HG02870 (cell line): ENCODE results near the gene SDCBP2.
A peak's percentile ranks its signal among the peaks of the same experiment; 100 is the strongest.

Source experiments
- ATAC-seq: cut with Tn5 transposase; IDR thresholded peaks from one replicate; pipeline ENCODE4 v1.9.1; 2021; ENCODE audit warnings: mild to moderate bottlenecking, moderate library complexity; ENCODE audit not compliant: unreplicated experiment

The SDCBP2 gene, protein sequence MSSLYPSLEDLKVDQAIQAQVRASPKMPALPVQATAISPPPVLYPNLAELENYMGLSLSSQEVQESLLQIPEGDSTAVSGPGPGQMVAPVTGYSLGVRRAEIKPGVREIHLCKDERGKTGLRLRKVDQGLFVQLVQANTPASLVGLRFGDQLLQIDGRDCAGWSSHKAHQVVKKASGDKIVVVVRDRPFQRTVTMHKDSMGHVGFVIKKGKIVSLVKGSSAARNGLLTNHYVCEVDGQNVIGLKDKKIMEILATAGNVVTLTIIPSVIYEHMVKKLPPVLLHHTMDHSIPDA

DNA sequence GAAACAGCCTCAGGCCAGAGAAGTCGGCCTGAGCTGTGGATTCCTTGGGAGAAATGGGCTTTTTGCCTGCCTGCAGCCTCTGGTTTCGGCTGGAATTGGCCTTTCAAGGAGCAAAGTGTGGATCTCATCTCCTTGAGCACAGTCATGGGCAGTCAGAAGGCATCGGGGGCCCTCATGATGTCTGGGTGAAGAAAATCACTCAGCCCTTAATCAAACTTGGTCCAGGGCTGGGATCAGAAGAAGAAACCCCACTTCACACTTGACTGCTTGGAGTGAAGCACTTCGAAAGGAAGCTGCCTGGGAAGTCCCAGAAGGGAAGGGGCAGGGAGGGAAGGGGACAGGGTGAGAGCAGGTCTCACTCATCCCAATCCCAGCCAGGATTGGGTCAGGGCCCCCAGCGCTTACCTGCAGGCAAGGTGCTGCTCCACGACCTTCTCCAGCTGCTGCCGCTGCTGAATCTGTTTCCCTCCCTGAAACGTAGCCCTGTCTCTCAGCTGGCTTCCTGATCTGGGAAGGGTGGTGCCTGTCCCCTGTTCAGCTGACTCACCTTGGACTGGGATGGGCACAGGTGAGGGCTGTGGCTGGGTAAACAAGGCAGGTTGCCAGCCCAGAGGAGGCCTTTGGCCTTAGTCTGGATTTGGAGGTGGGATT is at the start of gene SDCBP2:
TSS of gene SDCBP2 (minus strand) at position 460 of the 651 bp plus-strand sequence. CDS start 8,723 bp downstream, outside the sequence.
- no peak for ATAC-seq

DNA sequence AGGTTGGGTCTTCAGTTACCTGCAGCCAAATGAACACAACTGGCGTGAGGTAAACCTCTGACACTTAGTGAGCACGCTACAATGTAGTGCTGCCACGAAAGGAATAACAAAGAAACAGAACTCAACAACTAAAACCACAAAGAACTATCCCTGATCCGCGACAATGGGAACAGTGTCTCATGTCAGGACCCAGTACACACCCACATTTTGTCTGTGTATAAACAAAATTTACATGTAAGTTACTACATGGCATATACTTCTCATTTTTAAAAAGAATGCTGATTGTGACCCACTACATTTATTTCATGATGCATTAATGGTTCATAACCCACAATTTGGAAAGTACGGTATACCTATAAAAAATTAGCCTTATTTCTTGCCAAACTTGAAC is 49.8 kb upstream of the SDCBP2 start:
- no peak for ATAC-seq

DNA sequence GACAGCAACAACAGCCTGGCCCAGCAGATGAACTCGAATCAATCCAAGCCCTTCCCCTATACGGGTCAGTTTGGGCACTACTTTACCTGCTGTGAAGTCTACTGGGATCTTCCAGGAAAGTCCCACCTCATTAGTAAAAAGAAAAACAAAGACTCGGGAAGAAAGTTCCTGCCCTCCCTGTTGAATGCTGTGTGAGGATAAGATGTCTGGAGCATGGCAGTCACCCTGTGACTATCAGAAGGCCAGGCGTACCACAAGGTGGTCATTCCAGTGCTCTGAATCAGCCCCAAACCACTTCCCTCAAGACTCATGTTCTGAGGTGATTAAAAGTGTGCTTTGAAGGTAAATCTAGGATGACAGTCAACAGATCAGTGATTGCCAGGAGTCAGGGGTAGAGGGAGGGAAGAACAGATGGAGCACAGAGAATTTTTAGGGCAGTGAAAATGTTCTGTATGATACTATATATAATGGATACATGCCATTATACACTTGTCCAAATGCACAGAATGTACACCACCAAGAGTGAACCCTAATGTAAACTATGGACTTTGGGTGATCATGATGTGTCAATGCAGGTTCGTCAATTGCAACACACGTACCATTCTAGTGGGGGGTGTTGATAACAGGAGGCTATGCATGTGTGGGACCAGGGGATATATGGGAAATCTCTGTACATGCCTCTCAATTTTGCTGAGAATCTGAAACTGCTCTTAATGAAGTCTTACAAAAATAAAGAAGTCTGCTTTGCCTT is 49.2 kb upstream of the SDCBP2 start:
- ATAC-seq = no peak

DNA sequence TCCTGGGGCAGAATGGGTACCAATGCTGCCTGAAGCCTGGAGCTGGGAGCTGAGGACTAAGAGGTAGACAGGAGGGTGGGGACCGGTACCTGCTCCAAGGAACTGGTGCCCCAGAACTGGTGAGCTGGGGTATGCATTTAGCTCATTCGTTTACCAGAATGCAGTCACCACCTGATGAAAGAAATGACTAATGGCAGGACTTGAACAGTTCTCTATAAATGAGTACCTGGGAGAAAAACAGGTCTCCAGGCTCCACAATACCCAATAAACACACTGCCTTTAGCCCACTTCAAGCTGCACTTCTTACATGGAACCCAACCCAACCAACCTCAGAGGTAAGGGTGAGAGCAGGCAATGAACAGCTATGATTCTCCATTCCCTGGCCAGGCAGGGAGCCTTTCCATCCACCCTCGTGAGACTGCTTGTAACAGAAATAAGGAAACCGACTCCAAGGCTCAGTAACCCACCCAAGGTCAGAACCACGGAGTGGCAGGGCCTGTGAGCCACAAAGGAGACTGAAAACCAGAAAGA is 48.5 kb upstream of the SDCBP2 start:
- peak; percentile 61 for ATAC-seq

DNA sequence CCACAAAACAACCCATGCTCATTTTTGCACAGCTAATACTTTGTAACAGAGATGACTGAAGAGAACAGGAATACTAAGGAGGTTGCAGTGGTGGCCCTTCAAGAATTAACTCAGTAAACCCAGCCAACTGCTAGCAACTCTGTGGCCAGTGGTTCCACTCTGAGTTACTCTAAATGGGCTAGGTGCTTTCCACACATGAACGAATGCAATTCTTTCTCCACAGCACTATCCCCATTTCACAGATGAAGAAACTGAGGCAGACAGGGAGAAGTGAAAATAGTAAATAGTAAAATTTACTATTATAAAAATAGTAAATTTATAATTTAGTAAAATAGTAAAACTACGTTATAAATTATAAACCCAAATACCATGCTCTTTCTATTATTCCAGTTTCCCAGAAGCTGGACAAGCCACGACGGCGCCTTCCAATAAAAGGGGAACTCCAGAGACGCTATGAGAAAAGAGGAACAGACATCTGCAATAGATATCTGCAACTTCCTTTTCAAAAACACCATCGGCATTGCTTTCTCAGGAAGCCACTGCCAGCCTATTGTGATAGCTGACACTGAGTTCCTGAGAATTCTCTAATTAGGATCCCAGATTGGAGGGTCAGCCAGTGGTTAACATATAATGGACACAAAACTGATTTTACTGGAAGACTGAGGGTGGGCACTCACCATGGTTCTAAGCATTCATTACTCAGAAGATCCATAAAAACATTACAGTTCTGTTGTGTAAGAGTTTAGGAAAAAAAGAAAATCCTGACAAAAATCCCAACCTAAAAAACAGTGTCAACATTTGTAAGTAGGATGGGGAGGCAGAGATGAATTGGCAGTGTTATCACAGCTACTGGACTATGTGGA is 47.7 kb upstream of the SDCBP2 start:
- ATAC-seq = no peak

DNA sequence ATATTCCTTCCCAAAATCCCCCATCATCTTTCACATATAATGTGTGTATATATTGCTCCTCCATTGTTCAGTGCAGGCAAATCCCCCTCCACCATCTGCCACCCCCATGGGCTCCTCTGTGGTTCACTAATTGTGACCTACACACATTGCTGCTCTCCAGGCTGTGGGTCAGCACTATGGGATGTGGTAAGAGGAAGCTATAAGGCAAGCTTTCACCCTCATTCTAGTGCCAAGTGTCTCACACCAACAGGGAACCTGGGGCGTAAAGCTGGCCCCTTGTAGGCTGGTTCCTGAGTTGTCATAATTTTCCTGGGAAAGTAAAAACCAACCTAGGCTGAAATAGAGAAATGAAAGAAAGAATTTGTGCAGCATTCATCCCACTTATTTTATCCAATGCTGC is 47.1 kb upstream of the SDCBP2 start:
- ATAC-seq = no peak

DNA sequence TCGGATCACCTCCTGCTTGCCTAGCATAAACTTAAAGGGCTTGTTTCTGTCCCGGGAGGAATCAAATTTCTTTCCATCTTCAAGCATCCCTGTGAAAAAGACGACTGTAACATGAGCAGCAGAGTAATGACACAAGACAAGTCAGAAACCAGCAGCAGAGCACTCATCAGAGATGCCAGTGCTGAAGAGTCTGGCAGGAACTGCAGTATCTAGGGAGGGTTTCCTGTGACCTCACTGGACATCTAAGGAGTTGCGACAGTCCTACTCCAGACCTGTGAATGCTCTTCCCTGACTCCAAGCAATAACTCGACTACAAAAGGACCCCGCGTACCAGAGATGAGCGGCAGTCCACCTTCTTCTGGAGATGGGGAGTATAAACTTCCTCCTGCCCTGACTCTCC is 46.6 kb upstream of the SDCBP2 start:
- ATAC-seq = no peak

DNA sequence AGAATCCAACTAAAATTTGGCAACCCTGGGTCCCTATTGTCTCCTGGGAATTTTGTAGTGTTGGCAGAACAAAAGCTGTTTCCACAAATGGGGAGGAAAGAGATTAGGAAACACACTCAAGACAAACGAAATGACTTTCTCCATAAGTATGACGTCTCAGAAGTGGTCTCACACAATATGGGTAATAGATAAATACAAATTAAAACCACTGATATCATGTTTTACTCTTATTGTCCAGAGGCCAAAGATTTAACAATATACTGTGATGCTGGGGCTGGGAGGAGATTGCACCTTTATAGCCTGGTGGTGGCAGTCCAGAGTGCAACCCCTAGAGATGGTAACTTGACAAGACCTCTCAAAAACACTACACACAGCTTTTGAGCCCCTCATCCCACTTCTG is 45.3 kb upstream of the SDCBP2 start:
- no peak for ATAC-seq

DNA sequence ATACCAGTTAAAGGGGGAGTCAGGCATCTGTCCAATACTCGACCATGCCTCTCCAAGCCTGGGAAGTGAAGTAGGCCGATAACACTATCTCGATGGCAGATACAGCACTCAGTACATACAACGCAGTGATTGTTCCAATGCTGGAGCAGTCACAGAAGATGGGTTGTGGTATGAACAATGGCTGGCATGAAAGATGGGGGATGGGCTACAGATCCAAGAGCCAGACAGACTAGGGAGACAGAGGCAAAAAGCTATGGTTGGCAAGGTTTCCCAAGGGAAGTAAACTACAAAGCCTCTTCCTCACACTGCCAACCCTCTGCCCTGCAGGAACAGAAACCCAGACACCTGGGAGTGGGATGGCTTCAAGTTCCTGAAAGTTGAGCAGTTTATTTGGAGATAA is 44.7 kb upstream of the SDCBP2 start:
- no peak for ATAC-seq

DNA sequence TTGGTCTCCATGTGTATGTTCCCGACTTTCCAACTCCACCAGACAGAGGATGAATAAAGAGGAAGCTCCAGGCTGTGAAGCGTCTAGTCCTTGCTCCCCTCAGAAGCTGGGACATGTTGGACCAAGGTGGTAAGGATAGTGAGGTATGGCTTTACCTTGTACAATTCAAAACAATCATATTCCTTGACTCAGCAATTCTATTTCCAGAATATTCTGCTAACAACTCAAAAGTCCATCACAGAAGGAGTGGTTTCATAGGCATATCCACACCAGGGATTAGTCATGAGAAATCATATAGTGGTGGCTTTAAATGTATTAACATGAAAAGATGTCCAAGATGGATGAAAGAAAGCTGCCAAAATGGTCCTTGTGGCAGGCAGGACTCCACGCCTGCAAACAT is 44.1 kb upstream of the SDCBP2 start:
- ATAC-seq = no peak

DNA sequence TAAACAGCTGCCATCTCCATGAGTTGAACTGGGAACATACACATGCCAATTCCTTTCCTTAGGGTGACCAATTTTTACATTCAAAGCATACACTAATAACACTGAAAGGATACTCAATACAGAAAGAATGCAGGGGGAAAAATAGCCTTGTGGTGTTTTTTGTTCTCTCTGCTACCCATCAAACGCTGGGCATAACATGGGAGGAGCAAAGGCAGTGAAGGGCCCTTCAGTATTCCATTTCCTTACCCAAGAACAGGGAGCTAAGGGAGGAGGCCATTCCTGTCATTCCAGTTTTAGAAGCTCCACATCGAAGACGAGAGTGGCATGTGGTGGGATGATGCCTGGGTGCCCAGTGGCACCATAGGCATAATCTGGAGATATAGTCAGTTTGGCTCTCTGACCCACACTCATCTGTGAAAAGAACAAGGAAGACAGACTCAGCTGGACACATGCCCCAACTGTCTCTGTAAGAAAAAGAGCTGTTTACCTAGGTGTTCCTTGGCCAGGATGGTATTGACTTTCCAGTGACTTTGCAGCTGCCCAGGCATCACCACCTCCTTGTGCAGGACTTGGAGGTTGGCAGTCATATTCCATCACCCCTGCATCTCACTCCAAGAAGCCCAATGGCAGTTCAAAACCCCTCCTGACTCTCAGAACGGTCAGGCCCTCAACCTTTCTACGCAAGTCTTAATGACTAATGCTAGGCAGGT is 43.0 kb upstream of the SDCBP2 start:
- no peak for ATAC-seq

DNA sequence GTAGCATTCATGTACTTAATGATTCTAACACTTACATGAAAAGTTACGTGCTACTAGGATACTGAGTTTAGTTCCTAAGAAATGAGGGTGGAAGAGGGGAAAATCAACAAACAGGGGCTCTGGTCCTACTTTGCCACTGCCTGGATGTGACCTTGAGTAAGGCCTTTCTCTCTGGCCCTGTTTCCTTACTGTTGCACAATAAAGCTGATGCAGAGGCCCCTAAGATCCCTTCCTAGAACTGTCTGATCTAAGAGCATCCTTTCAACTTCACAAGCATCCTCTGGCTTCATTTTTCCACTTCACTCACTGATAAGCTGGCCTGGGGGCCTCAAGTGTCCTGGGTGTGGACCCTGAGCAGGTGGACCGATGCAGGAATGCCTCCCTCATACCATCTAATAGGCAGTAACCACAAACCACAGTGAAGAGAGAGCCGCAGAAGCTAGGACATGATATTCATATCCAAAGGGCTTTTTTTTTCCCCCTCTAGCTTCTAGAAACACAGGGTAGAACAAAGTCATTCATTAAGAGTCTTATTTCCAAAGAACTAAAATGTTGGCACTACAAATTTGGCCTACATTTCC is 42.4 kb upstream of the SDCBP2 start:
- ATAC-seq = no peak

DNA sequence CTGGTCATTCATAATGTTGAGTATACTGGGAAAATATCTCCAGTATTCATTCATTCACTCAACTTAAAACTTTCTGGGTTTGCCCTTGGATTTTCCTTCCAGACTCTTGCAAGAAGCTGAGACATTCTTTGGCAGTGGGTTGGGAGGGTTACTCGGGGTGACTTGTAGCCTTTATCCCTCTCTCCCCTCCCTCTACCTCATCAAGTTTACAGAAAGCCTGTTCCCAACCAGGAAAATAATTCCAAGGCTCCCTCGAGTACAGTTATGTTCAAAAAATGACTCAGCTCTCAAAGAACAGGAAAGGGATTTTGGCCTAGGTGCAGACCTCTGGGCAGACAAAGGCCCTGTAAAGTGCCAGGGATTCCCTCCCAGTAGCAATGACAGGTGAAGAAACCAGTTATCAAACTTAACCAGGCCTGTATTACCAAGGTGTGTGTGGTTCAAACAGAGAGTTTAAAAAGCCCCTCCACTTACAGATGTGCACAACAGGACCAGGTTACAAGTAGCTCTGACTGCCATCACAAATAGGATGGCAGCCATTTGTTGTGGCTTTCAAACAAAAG is 41.7 kb upstream of the SDCBP2 start:
- ATAC-seq = no peak

DNA sequence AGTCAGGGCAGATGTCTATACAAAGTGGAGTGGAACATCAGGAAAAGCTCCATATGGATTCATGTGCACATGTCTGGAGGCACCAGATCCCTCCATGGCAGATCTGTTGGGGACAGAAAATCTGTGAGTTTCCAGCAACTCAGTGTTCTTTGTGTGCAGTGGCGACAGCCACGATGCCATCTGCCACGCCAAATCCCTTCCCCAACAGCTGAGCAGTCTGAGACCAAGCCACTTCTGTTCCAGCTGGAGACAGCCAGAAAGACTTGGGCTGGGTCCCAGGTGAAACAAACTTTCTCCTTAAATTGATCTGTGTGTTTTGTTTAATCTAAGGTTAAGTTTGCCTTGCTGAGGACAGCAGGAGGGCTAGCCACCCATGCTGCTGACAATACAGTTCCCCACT is 41.0 kb upstream of the SDCBP2 start:
- no peak for ATAC-seq

DNA sequence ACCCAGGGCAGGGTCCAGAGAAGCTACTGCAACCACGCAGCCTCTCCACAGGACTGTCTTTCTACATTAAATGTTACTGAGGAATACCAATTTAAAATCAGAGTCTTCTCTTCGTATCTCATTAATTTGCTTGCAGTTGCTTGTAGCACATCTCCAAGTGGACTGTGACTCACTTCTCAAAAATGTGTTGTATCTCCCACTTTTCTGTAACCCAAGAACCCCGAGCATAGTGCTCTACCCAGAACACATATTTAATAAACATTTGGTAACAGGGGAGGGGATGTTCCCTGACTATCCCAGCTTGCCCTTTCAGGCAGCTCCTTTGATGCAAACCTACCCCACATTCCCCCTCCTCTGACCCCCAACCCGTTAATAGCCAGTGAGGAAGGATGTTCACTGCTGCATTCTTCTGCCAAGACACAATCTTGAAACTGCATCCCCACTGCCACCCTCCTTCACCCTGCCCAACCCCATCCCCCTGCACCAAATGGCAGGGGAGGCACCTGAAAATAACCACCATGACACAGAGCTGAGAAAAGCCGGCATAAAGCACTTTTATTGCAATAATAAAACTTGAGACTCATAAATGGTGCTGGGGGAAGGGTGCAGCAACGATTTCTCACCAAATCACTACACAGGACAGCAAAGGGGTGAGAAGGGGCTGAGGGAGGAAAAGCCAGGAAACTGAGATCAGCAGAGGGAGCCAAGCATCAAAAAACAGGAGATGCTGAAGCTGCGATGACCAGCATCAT is 39.7 kb upstream of the SDCBP2 start:
- no peak for ATAC-seq

DNA sequence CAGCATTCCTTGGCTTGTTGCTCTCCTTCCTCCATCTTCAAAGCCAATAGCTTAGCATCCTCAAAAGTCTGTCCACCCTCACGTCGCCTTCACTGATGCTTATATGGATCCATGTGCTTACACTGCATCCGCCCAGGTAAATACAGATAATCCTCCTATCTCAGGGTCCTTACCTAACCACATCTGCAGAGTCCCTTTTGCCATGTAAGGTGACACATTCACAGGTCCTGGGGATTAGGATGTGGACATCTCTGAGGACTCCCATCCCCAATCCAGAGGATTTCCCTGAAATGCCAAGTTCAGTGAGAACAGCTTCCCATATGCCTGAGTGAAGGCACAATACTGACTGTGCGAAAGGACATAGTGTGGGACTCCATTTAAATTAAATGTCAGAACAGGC is 38.5 kb upstream of the SDCBP2 start:
- ATAC-seq = no peak

DNA sequence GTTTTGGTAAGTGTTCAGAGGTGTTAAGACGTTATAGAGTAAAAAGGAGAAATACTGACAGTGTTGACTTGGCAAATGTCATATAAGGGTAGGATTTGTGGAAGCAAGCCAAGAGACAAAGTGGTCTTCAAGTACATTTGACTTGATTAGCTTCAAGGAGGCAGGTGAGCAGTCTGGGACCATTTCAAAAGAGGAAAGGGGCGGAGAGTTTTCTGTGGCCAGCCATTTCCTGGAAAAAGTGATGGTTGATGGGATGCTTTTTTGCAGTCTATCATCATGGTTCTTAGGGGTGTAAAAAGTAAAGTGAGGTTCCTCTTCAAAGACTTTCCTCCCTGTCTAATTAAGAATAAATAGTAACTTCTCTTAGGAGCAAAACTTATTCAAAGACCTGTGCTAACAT is 35.2 kb upstream of the SDCBP2 start:
- no peak for ATAC-seq

DNA sequence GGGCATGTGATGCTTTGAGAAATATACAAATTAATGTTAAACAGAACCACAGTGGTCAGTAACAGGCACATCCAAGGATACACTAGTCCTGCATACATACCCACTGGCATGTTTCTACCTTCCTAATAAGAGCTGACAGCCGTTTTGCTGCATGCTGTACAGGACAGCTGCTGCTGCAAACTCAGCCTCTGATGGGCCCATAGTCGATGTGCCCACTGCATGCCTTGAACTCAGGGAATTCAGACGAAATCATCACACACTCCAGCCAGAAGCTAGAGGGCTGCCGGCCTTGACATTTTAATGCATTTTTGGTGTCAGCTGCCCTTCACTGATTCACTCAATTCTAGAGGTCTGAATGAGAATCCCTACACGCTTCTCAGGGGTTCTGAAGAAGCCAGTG is 34.6 kb upstream of the SDCBP2 start:
- no peak for ATAC-seq

DNA sequence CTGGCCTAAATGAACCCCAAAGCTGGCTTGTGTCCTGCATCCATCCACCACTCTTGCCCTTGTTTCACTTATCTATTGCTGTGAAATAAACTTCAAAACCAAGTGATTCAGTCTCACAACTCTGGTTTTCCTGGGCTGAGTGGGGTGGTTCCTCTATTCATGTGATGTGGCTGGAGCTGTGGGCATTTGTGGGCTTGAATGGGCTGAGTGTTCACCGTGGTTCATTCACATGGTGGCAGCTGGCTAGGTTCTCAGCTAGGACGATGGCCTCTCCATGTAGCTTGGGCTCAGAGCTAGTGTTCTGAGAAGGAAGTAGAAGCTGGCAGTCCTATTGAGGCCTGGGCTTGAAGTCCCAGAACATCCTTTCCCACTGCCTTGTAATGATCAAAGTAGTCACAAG is 33.5 kb upstream of the SDCBP2 start:
- ATAC-seq = no peak
